GM19468 (cell line): ENCODE measurements around the gene PAMR1.

Source experiments
- ATAC-seq: cut with Tn5 transposase; IDR thresholded peaks from one replicate; pipeline ENCODE4 v1.9.1; 2021; ENCODE audit warnings: mild to moderate bottlenecking, moderate library complexity, moderate number of reproducible peaks; ENCODE audit not compliant: unreplicated experiment; ENCODE audit errors: extremely low read depth

The PAMR1 gene

GRCh38 chr11:35413598-35413997 lies 111.8 kb downstream of the PAMR1 start:
- ATAC-seq, result no peak

DNA sequence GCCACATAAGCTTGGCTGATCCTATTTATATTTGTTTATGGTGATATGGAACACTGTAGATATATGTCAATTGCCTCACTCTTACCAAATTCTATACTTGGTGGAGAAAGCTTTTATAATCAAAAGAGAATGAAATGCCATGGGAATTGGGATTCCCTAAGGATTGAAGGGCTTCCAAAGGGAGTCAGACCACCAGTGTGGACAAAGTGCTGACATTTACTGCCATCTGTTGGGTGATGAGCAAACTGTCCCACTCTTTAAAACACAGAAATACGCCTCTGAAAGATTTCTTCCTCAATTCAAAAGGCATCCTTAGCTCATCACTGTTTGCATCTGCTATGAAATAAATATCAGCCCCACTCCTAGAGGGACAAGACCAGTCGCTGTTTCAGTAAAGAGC lies 113.1 kb downstream of the PAMR1 start:
- no peak for ATAC-seq

GRCh38 chr11:35407041-35407440 lies 118.4 kb downstream of the PAMR1 start:
- no peak for ATAC-seq

DNA sequence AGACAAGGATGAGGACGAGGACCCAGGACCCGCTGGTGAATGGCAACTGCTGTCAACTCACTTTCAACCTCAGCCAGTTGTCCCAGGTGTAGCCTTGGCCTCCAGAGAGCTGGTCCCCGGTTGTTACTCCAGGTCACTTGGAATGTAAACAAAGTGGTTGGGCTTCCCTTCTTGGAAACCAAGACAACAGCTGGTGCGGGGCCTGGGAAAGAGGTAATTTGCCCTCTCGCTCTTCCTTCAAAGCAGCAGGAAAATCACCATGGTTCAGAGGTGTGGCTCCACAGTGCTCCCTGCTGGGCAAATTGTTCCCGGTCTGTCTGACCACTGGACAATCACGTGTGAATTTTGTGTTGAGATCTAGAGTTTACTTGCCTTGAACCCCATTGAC lies 121.0 kb downstream of the PAMR1 start:
- ATAC-seq, result no peak

DNA sequence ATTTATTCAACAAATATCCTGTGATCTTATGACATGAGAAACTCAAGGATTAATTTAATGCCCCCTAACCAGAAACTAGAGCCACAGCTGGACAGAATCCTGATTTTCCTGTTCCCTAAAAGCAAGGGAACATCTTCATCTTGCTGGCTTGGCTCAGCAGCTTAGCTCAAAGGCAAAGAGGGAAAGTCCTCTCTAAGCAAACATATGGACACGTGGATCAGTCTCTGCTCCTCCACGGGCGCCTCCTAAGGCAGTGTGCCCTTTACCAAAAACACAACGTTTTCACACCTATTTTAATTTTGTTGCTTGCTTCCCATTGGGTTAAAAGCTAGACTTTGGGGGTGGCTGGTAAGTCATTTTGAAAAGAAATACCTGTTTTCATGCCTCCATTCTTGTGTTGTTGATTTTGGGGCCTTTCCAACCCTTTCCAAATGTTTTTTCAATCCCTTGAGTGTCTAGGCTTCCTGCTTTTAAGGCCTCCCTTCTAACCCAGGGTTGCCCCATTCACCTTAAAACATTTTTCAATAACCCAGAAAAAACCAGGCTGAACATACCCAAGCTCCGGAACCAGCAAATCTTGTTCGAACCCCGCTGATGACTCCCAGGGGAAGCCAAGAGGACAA lies 121.5 kb downstream of the PAMR1 start:
- ATAC-seq, result no peak

DNA sequence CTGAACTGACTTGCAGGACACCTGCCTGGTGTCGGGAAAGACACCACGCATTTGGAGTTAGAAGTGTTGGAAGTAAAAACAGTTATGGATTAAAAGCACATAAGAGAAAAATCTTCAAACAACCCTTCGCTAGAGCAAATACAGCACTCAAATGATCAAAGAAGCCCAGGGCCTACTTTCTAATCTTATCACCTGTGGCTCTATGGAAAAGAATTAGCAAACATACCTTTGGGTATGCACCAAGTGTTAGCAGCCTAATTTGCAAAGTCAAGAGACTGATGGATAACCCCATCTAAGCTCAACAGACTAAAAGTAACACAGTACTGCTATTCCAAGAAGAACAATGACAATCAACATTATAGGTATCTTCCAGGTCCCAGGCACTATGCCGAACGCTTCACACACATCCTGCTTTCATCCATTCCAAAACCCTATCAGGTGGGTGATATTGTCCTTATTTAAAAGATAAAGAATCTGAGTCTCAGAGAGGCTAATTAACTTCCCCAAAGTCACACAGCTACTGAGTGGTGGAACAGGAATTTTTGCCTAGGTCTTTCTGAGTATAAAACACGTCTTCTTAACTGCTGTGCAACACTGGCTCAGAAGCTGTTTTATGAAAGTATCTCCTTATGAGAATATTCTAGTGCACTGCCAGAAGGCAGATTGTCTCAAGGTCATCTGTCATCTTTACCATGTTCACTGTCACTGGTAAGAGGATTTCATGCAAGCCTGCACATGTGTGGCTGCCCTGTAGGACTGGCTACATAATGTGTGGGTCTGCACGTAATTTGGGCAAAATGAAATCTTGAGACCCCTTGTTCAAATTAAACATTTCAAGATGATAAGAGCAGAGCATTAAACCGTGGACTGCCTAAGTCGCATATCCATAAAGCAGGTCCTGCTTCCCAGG lies 122.4 kb downstream of the PAMR1 start:
- no peak for ATAC-seq

DNA sequence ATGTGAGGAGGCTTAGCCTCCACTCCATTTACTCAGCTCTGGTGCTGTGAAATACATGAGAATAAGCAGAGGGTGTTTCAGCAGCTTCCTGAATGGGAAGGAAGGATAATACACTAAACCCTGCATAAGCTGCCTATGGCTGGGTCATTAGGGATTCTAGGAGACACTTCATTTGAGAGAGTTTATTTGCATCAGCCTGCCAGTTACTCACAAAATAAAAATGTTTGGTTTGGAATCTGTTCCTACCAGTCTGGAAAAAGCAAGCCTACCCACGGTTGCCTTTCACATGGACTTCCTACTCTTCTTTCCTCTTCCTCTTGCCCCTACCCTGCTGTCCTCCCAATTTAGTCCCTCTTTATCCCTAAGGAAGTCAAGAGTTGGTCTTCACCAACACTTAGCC lies 126.5 kb downstream of the PAMR1 start:
- ATAC-seq, result no peak

DNA sequence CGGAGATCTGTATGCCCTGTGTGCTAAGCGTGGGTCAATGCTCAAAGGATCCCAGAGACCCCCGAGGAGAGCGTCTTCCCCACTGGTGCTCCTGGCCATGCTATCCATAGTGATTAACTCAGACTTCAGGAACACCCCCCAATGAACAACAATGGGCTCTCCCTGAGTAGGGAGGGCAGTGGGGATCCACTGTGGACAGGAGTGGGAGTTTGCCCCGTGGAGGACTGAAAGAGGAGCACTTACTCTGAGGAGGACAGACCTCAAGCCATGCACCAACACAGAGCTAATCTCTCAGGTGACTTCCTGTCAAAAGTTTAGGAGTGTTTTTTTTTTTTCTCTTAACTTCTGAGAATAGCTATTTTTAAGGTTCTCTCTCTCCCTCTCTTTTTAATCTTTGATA lies 130.5 kb downstream of the PAMR1 start:
- no peak for ATAC-seq

GRCh38 chr11:35393098-35393497 lies 132.3 kb downstream of the PAMR1 start:
- ATAC-seq, result no peak

- peak; percentile 42 for ATAC-seq
Measured at GRCh38 chr11:35391922-35392688, 133.3 kb downstream of the PAMR1 start.

DNA sequence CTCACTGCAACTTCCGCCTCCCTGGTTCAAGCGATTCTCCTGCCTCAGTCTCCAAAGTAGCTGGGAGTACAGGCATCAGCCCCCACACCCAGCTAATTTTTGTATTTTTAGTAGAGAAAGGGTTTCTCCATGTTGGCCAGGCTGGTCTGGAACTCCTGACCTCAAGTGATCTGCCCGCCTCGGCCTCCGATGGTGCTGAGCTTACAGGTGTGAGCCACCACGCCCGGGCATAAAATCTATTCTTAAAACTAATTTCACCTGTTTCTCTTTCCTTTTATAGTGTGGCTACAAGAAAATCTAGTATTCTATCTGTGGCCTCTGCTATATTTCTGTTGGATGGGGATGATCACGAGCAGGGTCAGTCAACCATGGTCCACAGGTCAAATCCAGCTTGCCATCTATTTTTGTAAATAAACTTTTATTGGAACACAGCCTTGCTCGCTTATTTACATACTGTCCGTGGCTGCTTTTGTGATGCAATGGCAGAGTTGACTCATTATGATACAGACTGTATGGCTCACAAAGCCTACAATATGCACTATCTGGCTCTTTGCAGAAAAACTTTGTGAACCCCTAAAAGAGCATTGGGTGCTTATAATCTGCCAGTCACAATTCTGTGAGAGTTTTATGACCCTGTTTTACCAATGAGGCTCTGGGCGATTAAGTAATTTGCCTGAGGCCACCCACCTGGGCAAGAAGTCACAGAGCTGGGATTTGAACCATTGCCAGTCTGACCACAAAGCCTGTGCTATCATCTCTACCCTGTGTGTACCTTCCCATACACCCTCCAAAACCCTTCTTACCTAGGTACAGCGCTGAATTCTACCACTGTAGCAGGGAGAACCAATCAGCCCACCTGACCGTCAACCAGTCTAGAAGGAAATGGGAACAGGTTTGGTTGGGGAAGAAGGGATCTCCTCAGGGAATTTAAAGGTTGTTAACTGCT lies 134.4 kb downstream of the PAMR1 start:
- no peak for ATAC-seq

DNA sequence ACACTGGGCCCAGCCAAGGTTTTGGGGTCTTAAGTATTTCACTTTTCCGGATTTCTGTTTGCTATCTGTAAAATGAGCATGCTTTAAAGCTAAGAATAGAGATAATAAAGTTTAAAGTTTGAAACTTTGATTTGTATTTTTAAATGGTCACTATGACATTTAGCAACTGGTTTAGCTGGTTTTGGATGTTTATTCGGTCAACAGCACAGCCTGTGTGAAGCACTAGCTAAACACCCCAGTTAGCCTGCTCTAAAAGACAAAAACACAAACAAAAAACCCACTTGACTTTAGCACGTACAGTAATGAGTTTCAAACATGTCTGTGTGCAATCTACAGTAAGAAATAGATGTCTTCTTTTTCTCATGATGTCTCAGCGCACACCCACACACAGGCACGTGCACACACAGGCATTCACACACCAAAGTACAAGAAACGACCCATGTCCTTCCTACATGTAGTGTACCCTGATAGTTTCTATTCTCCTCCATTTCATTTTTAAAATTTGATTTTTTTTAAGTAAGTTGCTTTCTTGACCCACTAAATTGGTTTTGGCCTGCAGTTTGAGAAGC lies 135.4 kb downstream of the PAMR1 start:
- no peak for ATAC-seq

DNA sequence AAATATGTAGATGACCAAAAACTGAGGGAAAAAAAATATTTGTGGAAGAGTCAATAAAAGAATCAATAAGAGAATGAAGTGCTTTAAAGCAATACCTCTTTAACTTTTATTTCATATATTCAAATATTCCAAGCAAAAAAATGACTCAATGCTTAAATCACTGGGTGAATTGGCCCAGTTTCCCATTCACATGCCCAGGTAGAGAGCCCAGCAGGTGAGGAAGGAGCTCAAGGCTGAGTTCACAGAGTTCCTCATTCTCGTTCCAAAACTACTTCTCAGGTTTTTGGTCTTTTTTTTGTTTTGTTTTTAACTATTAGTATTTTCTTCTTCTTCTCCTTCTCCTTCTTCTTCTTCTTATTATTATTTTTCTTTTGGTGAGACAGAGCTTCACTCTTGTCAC lies 136.3 kb downstream of the PAMR1 start:
- ATAC-seq, result no peak

DNA sequence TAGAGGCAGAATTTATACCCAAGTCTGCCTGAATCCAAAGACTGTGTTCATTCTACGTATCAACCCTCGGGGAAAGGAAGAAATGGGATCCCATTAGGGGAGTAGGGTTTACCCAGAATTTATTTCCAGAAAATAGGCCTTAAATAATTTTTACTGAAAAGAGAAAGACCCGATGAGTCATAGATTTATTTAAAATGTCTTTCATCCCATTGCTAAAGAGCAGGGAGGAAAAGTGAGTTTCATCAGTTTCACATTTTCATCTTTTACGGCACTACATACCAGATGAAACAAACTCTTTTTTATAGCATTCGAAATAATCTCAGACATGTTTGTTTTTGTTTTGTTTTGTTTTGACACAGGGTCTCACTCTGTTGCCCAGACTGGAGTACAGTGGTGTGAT lies 137.4 kb downstream of the PAMR1 start:
- ATAC-seq, result no peak

GRCh38 chr11:35387111-35387982 lies 138.1 kb downstream of the PAMR1 start:
- no peak for ATAC-seq

GRCh38 chr11:35383953-35384352 lies 141.5 kb downstream of the PAMR1 start:
- no peak for ATAC-seq
